ENCODE data around the gene ORM1.

Gene ORM1

GRCh38 chr9:114339130-114339908 lies 16.4 kb downstream of the ORM1 start:
- DNase-seq (ENCODE audit: extremely low spot score) = peak; percentile 82
- ChIA-PET POLR2A (no interaction called here), CTCF (interaction anchor here (0.7 to 1.5 kb wide), 4 partner anchors 9 to 314 kb away, joined by 3 to 5 read pairs (median 3); no protein-coding TSS in a partner anchor)
- no peak for TF ChIP-seq FOXK2 (IDR thresholded peaks at IDR 0.05)
- TF ChIP-seq NFRKB (IDR thresholded peaks at IDR 0.05) = no peak
- no peak for TF ChIP-seq SUZ12 (IDR thresholded peaks at IDR 0.05)
- no peak for TF ChIP-seq SP1 (IDR thresholded peaks at IDR 0.05)
- no peak for TF ChIP-seq FOXA1 (IDR thresholded peaks at IDR 0.05)
- TF ChIP-seq ZNF384 (IDR thresholded peaks at IDR 0.05) = no peak
- no peak for TF ChIP-seq ARNT (IDR thresholded peaks at IDR 0.05)
- no peak for TF ChIP-seq ELF4 (IDR thresholded peaks at IDR 0.05)
- TF ChIP-seq CTBP1 (IDR thresholded peaks at IDR 0.05; ENCODE audit: borderline replicate concordance) = no peak
- no peak for TF ChIP-seq L3MBTL2 (conservative IDR thresholded peaks at IDR 0.05)
- TF ChIP-seq HDGF (IDR thresholded peaks at IDR 0.05; ENCODE audit: borderline replicate concordance) = no peak
- TF ChIP-seq TARDBP (IDR thresholded peaks at IDR 0.05) = no peak
- no peak for TF ChIP-seq LEF1 (IDR thresholded peaks at IDR 0.05; ENCODE audit: borderline replicate concordance)
- TF ChIP-seq BHLHE40 (IDR thresholded peaks at IDR 0.05; ENCODE audit: borderline replicate concordance) = no peak
- no peak for TF ChIP-seq PKNOX1 (IDR thresholded peaks at IDR 0.05)
- no peak for TF ChIP-seq FOXM1 (IDR thresholded peaks at IDR 0.05; ENCODE audit: borderline replicate concordance)

- CTCF ChIA-PET = no interaction called here
- no peak for TF ChIP-seq HDGF (IDR thresholded peaks at IDR 0.05; ENCODE audit: borderline replicate concordance)
- TF ChIP-seq PKNOX1 (IDR thresholded peaks at IDR 0.05) = no peak
- no peak for TF ChIP-seq ARNT (IDR thresholded peaks at IDR 0.05)
- TF ChIP-seq FOXA1 (IDR thresholded peaks at IDR 0.05) = no peak
- no peak for TF ChIP-seq BHLHE40 (IDR thresholded peaks at IDR 0.05; ENCODE audit: borderline replicate concordance)
- TF ChIP-seq L3MBTL2 (conservative IDR thresholded peaks at IDR 0.05) = no peak
- TF ChIP-seq FOXM1 (IDR thresholded peaks at IDR 0.05; ENCODE audit: borderline replicate concordance) = no peak
- TF ChIP-seq ELF4 (IDR thresholded peaks at IDR 0.05) = no peak
- TF ChIP-seq SP1 (IDR thresholded peaks at IDR 0.05) = no peak
- TF ChIP-seq TARDBP (IDR thresholded peaks at IDR 0.05) = no peak
- TF ChIP-seq SUZ12 (IDR thresholded peaks at IDR 0.05) = no peak
- TF ChIP-seq CTBP1 (IDR thresholded peaks at IDR 0.05; ENCODE audit: borderline replicate concordance) = no peak
- TF ChIP-seq FOXK2 (IDR thresholded peaks at IDR 0.05) = no peak
- TF ChIP-seq NFRKB (IDR thresholded peaks at IDR 0.05) = no peak
- no peak for TF ChIP-seq LEF1 (IDR thresholded peaks at IDR 0.05; ENCODE audit: borderline replicate concordance)
- TF ChIP-seq ZNF384 (IDR thresholded peaks at IDR 0.05) = no peak
- no peak for DNase-seq (ENCODE audit: extremely low spot score)
- POLR2A ChIA-PET = no interaction called here
These were observed 18.4 kb downstream of the ORM1 start for GRCh38 chr9:114341152-114341830.

- ChIA-PET CTCF (no interaction called here), POLR2A (no interaction called here)
- no peak for DNase-seq (ENCODE audit: extremely low spot score)
- TF ChIP-seq FOXA1 (IDR thresholded peaks at IDR 0.05) (no peak), SP1 (IDR thresholded peaks at IDR 0.05) (no peak), BHLHE40 (IDR thresholded peaks at IDR 0.05; ENCODE audit: borderline replicate concordance) (no peak), ARNT (IDR thresholded peaks at IDR 0.05) (no peak), NFRKB (IDR thresholded peaks at IDR 0.05) (no peak), LEF1 (IDR thresholded peaks at IDR 0.05; ENCODE audit: borderline replicate concordance) (no peak), L3MBTL2 (conservative IDR thresholded peaks at IDR 0.05) (no peak)
These were observed 19.1 kb downstream of the ORM1 start for GRCh38 chr9:114341991-114342390.

GRCh38 chr9:114342755-114343440 lies 20.0 kb downstream of the ORM1 start:
- DNase-seq (ENCODE audit: extremely low spot score) = no peak
- ChIA-PET POLR2A (no interaction called here), CTCF (no interaction called here)
- no peak for TF ChIP-seq ARNT (IDR thresholded peaks at IDR 0.05)
- no peak for TF ChIP-seq ZNF384 (IDR thresholded peaks at IDR 0.05)
- no peak for TF ChIP-seq L3MBTL2 (conservative IDR thresholded peaks at IDR 0.05)
- TF ChIP-seq ELF4 (IDR thresholded peaks at IDR 0.05) = no peak
- no peak for TF ChIP-seq BHLHE40 (IDR thresholded peaks at IDR 0.05; ENCODE audit: borderline replicate concordance)
- TF ChIP-seq FOXM1 (IDR thresholded peaks at IDR 0.05; ENCODE audit: borderline replicate concordance) = no peak
- TF ChIP-seq SP1 (IDR thresholded peaks at IDR 0.05) = no peak

- ChIA-PET POLR2A (no interaction called here), CTCF (interaction anchor here (1.4 kb wide), 1 partner anchor 22 kb away, joined by 3 read pairs; no protein-coding TSS in a partner anchor)
- no peak for TF ChIP-seq TARDBP (IDR thresholded peaks at IDR 0.05)
- TF ChIP-seq SUZ12 (IDR thresholded peaks at IDR 0.05) = no peak
- no peak for TF ChIP-seq ARNT (IDR thresholded peaks at IDR 0.05)
- TF ChIP-seq CTBP1 (IDR thresholded peaks at IDR 0.05; ENCODE audit: borderline replicate concordance) = no peak
- no peak for DNase-seq (ENCODE audit: extremely low spot score)
These were observed 20.7 kb downstream of the ORM1 start for GRCh38 chr9:114343471-114344187.

GRCh38 chr9:114344188-114344566 lies 21.3 kb downstream of the ORM1 start:
- no peak for TF ChIP-seq FOXK2 (IDR thresholded peaks at IDR 0.05)
- TF ChIP-seq FOXM1 (IDR thresholded peaks at IDR 0.05; ENCODE audit: borderline replicate concordance) = no peak
- no peak for TF ChIP-seq TARDBP (IDR thresholded peaks at IDR 0.05)
- no peak for TF ChIP-seq NFRKB (IDR thresholded peaks at IDR 0.05)
- no peak for TF ChIP-seq LEF1 (IDR thresholded peaks at IDR 0.05; ENCODE audit: borderline replicate concordance)
- TF ChIP-seq ARNT (IDR thresholded peaks at IDR 0.05) = no peak
- TF ChIP-seq BHLHE40 (IDR thresholded peaks at IDR 0.05; ENCODE audit: borderline replicate concordance) = no peak
- TF ChIP-seq SP1 (IDR thresholded peaks at IDR 0.05) = no peak
- TF ChIP-seq ELF4 (IDR thresholded peaks at IDR 0.05) = no peak
- no peak for TF ChIP-seq HDGF (IDR thresholded peaks at IDR 0.05; ENCODE audit: borderline replicate concordance)
- DNase-seq (ENCODE audit: extremely low spot score) = no peak
- ChIA-PET POLR2A (no interaction called here), CTCF (interaction anchor here (1.4 kb wide), 1 partner anchor 21 kb away, joined by 3 read pairs; no protein-coding TSS in a partner anchor)

All from HEK293T (cell line).